Fibroblast of lung (primary cell): ENCODE data around the gene MBD6.

ENCODE experiments used
- CTCF ChIP-seq, 2 donors: IDR thresholded peaks in 1 of 2; conservative IDR thresholded peaks in 1 of 2; 1 replicate in 1 of 2; 2 replicates in 1 of 2; pipeline ENCODE4 v1.5.1; 2011 to 2012; ENCODE audit warnings: low read length in 2 of 2, control low read depth in 1 of 2, inconsistent platforms in 1 of 2, low read depth in 1 of 2, mild to moderate bottlenecking in 1 of 2
- EZH2 ChIP-seq: IDR thresholded peaks from 2 replicates; pipeline ENCODE4 v1.5.1; 2012; ENCODE audit warnings: low read length, control low read depth, mild to moderate bottlenecking; ENCODE audit errors: missing control alignments

- TF ChIP-seq CTCF (conservative IDR thresholded peaks at IDR 0.05 in 1 of 2, IDR thresholded peaks at IDR 0.05 in 1 of 2; ENCODE audit: low read depth in 1 of 2, low read length in 2 of 2), result no peak
- TF ChIP-seq EZH2, result no peak
Measured at GRCh38 chr12:57548013-57548315, 25.3 kb downstream of the MBD6 start.
